GM21717 (cell line): ENCODE data around the gene BSN.

Experiments used
- ATAC-seq: cut with Tn5 transposase; IDR thresholded peaks from one replicate; pipeline ENCODE4 v1.9.1; 2021; ENCODE audit warnings: mild to moderate bottlenecking, moderate library complexity; ENCODE audit not compliant: unreplicated experiment

BSN gene

DNA sequence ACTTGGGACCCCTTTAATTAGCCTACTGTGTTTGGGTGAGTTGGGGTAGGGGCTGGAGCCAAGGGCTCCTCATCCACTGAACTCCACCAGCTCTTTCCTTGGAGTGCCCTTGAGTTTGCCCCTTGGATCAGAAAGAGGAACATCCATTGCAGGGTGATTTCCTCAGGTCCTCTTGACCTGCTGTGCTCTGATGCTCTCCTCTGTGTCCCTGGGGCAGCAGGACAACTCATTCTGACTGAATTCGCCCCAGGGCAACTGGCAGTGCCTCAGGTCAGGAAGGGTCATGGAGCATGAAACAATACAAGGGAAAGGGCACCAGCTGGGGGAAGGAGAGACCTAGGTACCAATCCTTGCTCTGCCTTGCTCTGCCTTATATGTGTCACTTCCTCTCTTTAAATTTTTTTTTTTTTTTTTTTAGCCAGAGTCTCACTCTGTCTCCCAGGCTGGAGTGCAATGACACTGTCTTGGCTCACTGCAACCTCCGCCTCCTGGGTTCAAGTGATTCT lies 47.8 kb downstream of the BSN start:
- no peak for ATAC-seq

DNA sequence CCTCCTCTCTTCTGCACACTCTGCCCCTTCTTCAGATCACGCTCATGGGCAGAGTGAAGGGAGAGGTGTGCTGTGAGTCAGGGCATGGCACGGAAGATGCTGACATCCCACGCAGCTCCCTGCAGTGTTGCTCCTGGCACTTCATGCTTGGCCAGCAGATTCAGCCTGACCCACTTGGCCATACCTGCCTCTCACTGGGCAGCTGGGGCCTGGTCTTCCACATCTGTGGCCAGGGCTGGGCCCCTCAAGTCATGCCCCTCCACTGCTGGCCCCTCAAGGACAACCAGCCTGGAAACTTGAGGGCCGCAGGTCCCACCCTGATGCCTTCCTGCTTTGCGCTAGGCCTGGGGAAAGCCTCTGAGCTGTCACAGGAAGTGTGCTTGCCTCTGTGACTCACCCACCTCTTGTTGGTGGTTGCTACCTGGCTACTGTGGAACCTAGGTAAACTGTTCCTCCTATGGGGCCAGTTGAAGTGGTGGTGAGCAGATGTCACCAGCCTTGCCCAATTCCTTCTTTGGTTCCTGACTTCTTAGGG lies 48.7 kb downstream of the BSN start:
- no peak for ATAC-seq

GRCh38 chr3:49606427-49606826 lies 52.1 kb downstream of the BSN start:
- no peak for ATAC-seq

GRCh38 chr3:49607105-49607591 lies 52.9 kb downstream of the BSN start:
- no peak for ATAC-seq

GRCh38 chr3:49607796-49608195 lies 53.5 kb downstream of the BSN start:
- ATAC-seq, result no peak

DNA sequence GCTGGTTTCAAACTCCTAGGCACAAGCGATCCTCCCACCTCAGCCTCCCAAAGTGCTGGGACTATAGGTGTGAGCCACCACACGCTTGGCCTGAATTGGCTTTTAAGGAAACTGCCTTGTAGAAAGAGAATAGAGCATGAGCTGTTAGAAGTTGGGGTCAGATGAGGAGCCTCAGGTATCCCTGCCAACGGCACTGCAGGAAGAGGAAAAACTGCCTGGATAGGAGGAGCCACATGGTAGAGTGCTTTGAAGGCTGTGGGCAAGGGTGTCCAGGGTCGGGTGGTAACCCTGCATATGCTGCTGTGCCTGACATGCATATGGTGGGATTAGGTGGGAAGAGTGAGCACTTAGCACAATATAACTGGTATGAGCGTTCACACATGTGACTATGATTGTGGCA lies 55.0 kb downstream of the BSN start:
- ATAC-seq, result no peak

- no peak for ATAC-seq
Measured at GRCh38 chr3:49609815-49610214, 55.5 kb downstream of the BSN start.

- no peak for ATAC-seq
Measured at GRCh38 chr3:49610666-49611280, 56.5 kb downstream of the BSN start.

DNA sequence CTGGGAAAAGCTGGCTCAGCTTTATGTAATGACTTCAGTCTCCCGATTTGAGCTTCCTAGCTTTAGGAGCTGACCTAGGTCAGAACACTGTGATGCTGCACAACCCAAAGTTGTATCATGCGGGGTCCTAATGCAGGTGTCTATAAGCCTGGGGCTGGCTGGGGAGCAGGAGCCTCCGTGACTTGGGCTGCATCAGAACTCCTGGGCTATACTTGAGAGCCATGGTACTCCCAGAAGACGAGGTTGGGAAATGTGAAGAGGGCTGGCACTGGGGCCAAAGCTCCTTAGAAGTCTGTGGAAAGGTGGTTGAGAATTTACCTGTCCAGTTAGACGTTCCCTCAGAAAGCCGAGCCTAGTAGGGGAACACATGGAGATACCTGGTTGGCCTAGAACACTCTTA lies 57.0 kb downstream of the BSN start:
- ATAC-seq, result no peak

DNA sequence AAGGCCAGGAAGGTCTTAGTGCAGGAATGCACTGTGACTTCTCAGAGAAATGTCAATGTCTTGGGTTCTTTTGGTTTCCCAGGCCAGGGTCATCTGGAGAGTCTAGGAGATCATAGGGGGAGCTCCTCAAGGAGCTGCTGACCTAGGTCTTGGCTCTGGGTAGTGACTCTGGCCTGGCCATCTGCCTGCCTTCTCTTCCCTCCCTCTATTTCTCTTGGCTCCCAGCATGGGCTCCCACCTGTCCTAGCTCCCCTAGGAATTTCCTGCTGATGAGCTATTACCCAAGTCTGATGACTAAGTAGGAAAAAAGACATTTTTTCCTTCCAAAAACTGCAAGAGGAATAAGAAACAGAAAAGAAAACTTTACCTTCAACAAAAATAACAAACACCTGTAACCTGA lies 57.4 kb downstream of the BSN start:
- no peak for ATAC-seq

DNA sequence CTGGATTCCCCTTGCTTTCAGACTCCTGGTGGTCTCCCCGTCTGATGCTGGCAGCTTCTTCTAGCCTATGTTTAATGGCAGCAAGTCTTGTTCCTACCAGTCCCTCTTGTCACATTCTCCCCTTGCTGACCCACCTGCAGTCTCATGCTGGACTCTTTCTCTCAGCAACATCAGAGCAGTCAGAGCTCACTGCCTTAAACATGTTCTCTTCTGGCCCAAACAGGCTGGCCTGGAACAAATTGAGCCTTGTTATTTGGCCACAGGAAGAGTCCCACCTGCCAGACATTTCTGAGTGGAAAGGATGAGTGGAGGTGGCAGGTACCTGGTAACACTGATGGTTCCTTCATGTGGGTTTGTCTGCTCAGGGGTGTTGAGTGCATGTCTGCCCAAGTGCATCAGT lies 60.7 kb downstream of the BSN start:
- no peak for ATAC-seq

- no peak for ATAC-seq
Measured at GRCh38 chr3:49616061-49616460, 61.8 kb downstream of the BSN start.

DNA sequence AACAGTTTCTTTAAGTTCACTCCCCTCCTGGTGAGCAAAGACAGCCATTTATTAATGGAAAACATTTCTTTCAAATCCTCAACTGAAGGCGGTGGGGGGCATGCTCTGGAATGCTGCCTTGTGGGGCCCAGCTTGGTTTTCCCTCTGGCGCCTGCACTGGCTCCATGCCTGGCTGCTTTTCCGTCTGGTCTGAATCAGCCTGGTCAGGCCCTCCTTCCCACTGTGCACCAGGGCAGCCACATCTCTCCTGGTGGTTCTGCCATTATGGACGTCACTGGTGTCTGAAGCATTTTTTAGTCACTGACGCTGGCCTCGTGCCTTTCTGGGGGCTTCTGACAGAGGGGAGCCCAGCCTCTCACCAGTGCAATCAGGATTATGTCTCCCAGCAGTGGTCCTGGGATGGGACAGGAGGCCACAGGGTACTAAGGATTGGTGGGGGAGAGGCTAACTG lies 62.2 kb downstream of the BSN start:
- no peak for ATAC-seq

- no peak for ATAC-seq
Measured at GRCh38 chr3:49617390-49618013, 63.2 kb downstream of the BSN start.

DNA sequence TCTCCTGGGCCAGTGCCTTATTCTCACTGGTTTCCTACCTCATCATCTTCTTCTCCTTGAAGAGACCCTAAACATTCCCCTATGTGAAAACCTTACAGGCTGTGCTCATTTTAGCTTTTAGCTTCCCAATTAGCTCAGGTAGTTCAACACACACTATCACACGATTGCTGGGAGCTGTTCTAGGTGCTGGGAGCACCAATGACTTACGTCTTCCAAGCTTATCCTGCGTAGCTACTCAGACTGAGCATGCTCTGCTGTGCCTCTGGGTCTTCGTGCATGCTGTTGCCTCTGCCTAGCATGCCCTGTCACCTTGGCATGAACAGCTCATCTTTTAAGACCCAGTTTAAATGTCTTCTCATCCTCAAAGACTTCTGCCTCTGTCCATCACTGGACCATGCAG lies 64.1 kb downstream of the BSN start:
- no peak for ATAC-seq

DNA sequence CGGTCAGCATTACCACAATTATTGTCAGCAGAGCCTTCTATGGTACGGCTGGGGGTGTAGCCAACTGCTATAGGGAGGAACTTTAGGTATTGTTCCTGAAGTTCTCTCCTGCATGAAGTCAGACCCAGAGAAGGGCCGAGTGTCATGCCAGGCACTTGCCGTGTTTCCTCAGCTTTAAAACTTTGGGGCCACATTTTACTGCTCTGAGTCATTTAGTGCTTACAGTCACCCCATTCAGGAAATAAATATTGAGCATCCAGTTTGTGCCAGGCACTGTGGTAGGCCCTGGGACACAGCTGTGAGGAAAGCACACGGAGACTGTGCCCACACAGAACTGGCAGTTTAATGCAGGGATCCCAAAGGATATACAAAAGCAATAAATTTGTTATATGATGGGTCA lies 65.4 kb downstream of the BSN start:
- ATAC-seq, result no peak

- ATAC-seq, result no peak
Measured at GRCh38 chr3:49620728-49621127, 66.5 kb downstream of the BSN start.

DNA sequence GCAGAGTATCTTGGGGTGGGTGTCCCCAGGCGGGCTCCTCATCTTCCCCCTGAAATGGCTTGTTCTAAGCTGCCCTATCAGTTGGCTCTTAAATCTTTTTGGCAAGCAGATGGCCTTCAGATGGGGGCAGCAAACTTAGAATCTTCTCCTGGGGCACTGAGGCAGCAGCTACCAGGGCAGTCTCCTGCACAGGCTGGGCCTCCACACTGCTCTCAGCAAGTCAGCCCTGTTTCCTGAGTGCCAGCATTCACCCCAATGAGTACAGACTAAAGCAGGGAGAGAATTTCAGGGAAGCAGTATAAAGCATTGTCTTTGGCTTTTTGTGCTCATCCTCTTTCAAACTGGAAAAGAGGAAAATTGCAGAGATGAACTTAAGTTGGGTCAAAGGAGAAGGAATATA lies 68.8 kb downstream of the BSN start:
- no peak for ATAC-seq

DNA sequence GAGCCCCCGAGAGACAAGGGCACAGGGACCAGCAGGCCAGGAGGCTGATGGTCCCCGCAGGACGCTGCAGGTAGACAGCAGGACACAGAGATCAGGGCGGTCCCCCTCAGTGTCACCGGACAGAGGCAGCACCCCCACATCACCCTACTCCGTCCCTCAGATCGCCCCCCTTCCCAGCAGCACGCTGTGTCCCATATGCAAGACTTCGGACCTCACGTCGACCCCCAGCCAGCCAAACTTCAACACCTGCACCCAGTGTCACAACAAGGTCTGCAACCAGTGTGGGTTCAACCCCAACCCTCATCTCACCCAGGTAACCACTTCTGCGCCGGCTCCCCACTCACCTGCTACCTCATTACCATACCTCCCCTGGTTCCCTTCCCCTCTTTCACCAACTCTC lies 70.8 kb downstream of the BSN start:
- no peak for ATAC-seq

GRCh38 chr3:49626101-49626581 lies 71.9 kb downstream of the BSN start:
- ATAC-seq, result no peak

GRCh38 chr3:49626796-49627195 lies 72.5 kb downstream of the BSN start:
- ATAC-seq, result no peak

DNA sequence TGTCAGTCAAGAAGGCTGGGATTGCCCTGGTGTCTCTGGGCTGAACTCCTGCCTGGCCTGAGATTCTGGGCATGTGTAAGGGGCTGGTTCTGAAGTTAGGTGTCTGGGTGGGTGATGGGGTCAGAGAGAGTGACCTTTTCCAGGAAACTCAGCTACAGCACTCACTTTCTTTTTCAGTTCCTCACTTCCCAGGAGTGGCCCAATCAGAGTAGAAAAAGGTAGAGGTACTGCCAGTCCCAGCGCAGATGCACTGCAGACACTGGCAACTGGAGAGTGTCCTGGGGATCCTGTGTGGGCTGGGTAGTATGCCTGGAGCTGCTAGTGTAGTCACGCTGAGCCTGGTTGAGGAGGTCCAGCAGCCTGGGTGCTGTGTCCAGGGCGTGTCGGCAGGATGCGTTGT lies 73.4 kb downstream of the BSN start:
- ATAC-seq, result no peak
